Activated CD8-positive, alpha-beta T cell treated with anti-CD3 and anti-CD28 coated beads for 36 hours (primary cell): ENCODE data around the gene MEMO1. TPM values are rescaled to one million over a fixed set of nuclear protein-coding genes. Genes with fewer than 3 reads are reported as not detected.
"Not testable (repeated sequence)": the region's sequence is repeated elsewhere in the genome, so short reads cannot be mapped to it uniquely, and the experiment has no call there.

Experiments
- ATAC-seq: fragments of 200-7000 bp; cut with Tn5 transposase; one replicate; pipeline ENCODE4 v1.10.0; 2021; ENCODE audit warnings: mild to moderate bottlenecking, moderate library complexity
- CTCF ChIA-PET: fragments of 350-600 bp; sonication (Branson Sonifier 250); formaldehyde crosslinking; loops from one replicate; lab custom pipeline; 2021; ENCODE audit warnings: antibody characterized with exemption; lab: Charles Lee
- POLR2A ChIA-PET: fragments of 350-600 bp; sonication (Branson Sonifier 250); formaldehyde crosslinking; loops from one replicate; lab custom pipeline; 2021; ENCODE audit warnings: antibody characterized with exemption; lab: Charles Lee
- DNase-seq: peaks from one replicate; pipeline ENCODE4 v3.0.0-alpha.2; 2020
- H3K27ac Mint-ChIP-seq: one replicate; pipeline ENCODE4 v1.8.0; 2021; ENCODE audit warnings: mild to moderate bottlenecking, mixed read lengths
- H3K27me3 Mint-ChIP-seq: one replicate; pipeline ENCODE4 v1.8.0; 2021; ENCODE audit warnings: mixed read lengths
- H3K36me3 Mint-ChIP-seq: one replicate; pipeline ENCODE4 v1.8.0; 2021; ENCODE audit warnings: low read depth, mixed read lengths
- H3K4me1 Mint-ChIP-seq: one replicate; pipeline ENCODE4 v1.8.0; 2021; ENCODE audit warnings: low read depth, mixed read lengths
- H3K4me3 Mint-ChIP-seq: one replicate; pipeline ENCODE4 v1.8.0; 2021; ENCODE audit warnings: mild to moderate bottlenecking, moderate library complexity, mixed read lengths
- H3K9me3 Mint-ChIP-seq: one replicate; pipeline ENCODE4 v1.8.0; 2021; ENCODE audit warnings: mixed read lengths
- intact Hi-C: fragments of 100-400 bp; cut with micrococcal nuclease; formaldehyde crosslinking; loops from one replicate; pipeline ENCODE4 v1.10.0; 2022
- total RNA-seq, 2 experiments: library from RNA; stranded (reverse); gene quantifications; one replicate each; pipeline ENCODE4 v1.2.3, GENCODE V29; 2021
- TF ChIP-seq, protein P1 (sequence below): fragments of 200-600 bp; IDR thresholded peaks from one replicate; pipeline ENCODE4 v1.8.0; 2022; ENCODE audit warnings: antibody characterized with exemption, mild to moderate bottlenecking

Gene MEMO1
- total RNA-seq, result 10 to 100 TPM; 46.5 to 46.9 TPM

DNA sequence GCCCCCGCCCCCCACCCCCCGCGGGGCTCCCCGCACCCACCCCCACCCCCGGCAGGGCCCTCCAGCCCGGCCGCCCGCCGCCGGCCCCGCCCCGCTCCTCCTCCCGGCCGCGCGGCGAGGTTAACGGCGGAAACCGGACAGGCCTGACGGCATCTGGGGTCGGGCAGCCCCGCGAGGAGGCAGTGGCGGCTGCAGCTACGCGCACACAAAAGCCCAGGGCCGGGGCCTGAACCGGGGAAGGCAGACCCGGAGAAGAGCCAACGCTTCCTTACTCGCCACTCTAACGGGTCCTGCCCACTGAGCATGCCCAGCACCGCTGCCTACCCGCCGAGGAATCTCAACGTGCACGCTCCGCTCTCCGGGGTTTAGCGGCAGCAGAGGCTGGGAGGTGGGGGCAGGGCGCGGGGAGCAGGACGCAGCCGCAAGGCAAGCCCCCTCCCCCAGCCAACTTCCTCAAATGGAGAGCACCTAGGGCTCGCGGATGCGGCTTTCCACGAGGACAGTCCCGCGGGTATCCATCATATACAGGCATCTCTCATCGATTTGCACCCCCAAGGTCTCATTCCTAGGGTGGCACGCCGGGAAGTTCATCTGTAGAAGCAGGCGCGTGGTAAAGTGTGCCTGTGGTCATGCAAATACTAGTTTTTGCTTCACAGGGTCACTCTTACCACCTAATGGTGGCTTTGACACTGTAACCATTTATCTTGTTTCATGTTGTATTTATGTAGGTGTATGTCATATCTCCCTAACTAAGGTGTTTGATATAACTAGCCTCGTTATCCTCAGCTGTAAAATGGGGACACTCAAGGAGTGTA, at the start of gene MEMO1:
MEMO1 (minus strand) TSS at position 339 of the 815 bp plus-strand sequence. CDS start 761 bp downstream, outside the sequence.
- Mint-ChIP-seq H3K27ac (peak within 1 kb of the TSS; percentile 95), H3K9me3 (no peaks in the 10 kb centered on the region), H3K27me3 (no peaks in the 10 kb centered on the region), H3K4me1 (peaks cover 37% of the 10 kb centered on the region), H3K4me3 (peak within 1 kb of the TSS; percentile 95), H3K36me3 (peaks cover 19% of the 10 kb centered on the region)
- DNase-seq, result peak; percentile 96
- ChIA-PET CTCF (no interaction called here), POLR2A (interaction anchor here (1.0 kb wide), 1 partner anchor 52 kb away, joined by 3 read pairs; the partner anchor contains the start of gene SPAST)
- intact Hi-C loops, result no loop called here
- TF ChIP-seq, protein P1, sequence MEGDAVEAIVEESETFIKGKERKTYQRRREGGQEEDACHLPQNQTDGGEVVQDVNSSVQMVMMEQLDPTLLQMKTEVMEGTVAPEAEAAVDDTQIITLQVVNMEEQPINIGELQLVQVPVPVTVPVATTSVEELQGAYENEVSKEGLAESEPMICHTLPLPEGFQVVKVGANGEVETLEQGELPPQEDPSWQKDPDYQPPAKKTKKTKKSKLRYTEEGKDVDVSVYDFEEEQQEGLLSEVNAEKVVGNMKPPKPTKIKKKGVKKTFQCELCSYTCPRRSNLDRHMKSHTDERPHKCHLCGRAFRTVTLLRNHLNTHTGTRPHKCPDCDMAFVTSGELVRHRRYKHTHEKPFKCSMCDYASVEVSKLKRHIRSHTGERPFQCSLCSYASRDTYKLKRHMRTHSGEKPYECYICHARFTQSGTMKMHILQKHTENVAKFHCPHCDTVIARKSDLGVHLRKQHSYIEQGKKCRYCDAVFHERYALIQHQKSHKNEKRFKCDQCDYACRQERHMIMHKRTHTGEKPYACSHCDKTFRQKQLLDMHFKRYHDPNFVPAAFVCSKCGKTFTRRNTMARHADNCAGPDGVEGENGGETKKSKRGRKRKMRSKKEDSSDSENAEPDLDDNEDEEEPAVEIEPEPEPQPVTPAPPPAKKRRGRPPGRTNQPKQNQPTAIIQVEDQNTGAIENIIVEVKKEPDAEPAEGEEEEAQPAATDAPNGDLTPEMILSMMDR, result no peak
- peak; percentile 84 for ATAC-seq

DNA sequence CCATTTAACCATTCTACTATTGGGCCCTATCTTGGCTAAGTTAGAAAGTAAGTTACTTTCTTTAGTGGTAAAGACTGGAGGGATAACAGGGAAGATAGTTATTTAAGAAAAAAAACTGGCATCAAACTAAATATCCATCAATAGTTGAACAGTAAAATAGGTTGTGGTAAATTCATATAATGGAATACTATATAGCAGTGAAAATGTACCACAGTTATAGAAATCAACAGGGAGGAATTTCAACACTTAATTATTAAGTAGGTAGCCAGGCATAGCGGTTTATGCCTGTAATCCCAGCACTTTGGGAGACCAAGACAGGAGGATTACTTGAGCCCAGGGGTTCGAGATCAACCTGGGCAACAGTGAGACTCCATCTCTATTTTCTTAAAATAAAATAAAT, 49.5 kb upstream of the MEMO1 start:
- DNase-seq (no peak), ATAC-seq (no peak)
- Mint-ChIP-seq H3K36me3 (no peaks in the 10 kb centered on the region), H3K4me3 (no peak overlapping the region), H3K4me1 (peaks cover 9% of the 10 kb centered on the region), H3K27ac (no peak overlapping the region), H3K27me3 (no peaks in the 10 kb centered on the region), H3K9me3 (no peaks in the 10 kb centered on the region)
- TF ChIP-seq, protein P1, result no peak
- intact Hi-C loops, result no loop called here
- CTCF ChIA-PET, result no interaction called here
- POLR2A ChIA-PET, result interaction anchor here (1.1 kb wide), 1 partner anchor 21 kb away, joined by 3 read pairs; the partner anchor contains the start of gene DPY30

DNA sequence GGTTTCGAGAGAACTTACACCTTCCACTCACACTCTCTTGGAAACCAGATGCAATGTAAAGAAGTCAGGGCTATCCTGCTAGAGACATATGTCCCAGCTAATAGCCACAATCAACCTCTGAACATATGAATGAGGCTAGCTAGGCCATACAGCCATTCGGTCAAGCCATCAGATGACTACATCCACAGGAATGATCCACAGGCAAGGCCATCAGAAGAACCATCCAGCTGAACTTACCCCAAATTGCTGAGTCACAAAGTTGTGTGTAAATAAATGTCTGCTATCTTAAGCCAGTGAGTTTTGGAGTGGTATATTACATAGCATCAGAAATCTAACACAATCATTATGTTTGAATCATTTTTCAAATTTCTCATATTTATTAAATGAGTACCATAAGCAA, 47.3 kb upstream of the MEMO1 start:
- CTCF ChIA-PET, result interaction anchor here (0.6 to 1.5 kb wide), 2 partner anchors 13 to 18 kb away, joined by 3 read pairs; partner anchors contain the start of gene DPY30
- ATAC-seq, result no peak
- Mint-ChIP-seq H3K4me1 (peaks cover 8% of the 10 kb centered on the region), H3K4me3 (no peak overlapping the region), H3K27me3 (no peaks in the 10 kb centered on the region), H3K9me3 (no peaks in the 10 kb centered on the region), H3K27ac (no peak overlapping the region), H3K36me3 (no peaks in the 10 kb centered on the region)
- TF ChIP-seq, protein P1, result no peak
- POLR2A ChIA-PET, result no interaction called here
- intact Hi-C loops, result no loop called here
- no peak for DNase-seq

DNA sequence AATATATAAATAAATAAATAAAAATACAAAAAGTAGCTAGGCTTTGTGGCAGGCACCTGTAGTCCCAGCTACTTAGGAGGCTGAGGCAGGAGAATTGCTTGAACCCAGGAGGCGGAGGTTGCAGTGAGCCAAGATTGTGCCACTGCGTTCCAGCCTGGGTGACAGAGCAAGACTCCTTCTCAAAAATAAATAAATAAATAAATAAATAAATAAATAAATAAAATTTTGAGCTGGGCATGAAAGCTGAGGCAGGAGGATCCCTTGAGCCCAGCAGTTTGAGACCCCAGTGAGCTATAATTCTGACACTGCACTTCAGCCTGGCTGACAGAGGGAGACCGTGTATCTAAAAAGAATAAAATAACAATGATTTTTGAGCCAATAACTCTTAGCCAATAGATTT, 43.8 kb upstream of the MEMO1 start:
- H3K4me3 Mint-ChIP-seq, intact Hi-C loops, ATAC-seq, DNase-seq, H3K4me1 Mint-ChIP-seq, H3K27me3 Mint-ChIP-seq, H3K27ac Mint-ChIP-seq, H3K36me3 Mint-ChIP-seq, H3K9me3 Mint-ChIP-seq: not testable (repeated sequence)
- ChIA-PET POLR2A (interaction anchor here (1.9 to 2.0 kb wide), 2 partner anchors 9 to 15 kb away, joined by 5 to 6 read pairs; partner anchors contain the start of genes DPY30 and SPAST), CTCF (interaction anchor here (1.1 kb wide), 1 partner anchor 8 kb away, joined by 3 read pairs; no protein-coding TSS in a partner anchor)

DNA sequence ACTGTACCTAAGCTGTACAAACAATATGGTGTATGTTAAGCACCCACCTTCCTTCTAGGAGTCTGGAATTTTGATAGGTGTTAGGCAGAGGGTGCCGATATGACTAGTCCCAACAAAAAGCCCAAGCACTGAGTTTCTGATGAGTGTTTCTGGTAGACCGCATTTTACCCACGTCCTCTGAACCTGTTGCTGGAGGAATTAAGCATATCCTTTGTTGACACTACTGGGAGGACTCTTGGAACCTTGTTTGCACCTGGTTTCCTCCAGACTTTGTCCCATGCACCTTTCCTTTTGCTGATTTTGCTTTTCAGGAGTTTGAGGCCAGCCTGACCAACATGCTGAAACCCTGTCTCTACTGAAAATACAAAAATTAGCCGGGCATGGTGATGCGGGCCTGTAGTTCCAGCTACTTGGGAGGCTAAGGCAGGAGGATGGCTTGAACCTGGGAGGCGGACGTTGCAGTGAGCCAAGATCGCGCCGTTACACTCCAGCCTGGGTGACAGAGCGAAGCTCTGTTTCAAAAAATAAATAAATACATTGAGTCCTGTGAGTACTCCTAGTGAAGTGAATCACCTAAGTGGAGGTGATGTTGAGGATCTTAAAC, 41.1 kb upstream of the MEMO1 start:
- Mint-ChIP-seq H3K4me1 (no peaks in the 10 kb centered on the region), H3K27ac (no peak overlapping the region), H3K4me3 (no peak overlapping the region), H3K9me3 (no peaks in the 10 kb centered on the region), H3K27me3 (no peaks in the 10 kb centered on the region), H3K36me3 (no peaks in the 10 kb centered on the region)
- intact Hi-C loops, result no loop called here
- ChIA-PET CTCF (no interaction called here), POLR2A (interaction anchor here (0.7 to 1.5 kb wide), 2 partner anchors 12 to 223 kb away, joined by 3 to 5 read pairs; no protein-coding TSS in a partner anchor)
- no peak for ATAC-seq
- TF ChIP-seq, protein P1, result no peak
- DNase-seq, result no peak
